ENCODE results near the gene BAZ2A.

BAZ2A gene

DNA sequence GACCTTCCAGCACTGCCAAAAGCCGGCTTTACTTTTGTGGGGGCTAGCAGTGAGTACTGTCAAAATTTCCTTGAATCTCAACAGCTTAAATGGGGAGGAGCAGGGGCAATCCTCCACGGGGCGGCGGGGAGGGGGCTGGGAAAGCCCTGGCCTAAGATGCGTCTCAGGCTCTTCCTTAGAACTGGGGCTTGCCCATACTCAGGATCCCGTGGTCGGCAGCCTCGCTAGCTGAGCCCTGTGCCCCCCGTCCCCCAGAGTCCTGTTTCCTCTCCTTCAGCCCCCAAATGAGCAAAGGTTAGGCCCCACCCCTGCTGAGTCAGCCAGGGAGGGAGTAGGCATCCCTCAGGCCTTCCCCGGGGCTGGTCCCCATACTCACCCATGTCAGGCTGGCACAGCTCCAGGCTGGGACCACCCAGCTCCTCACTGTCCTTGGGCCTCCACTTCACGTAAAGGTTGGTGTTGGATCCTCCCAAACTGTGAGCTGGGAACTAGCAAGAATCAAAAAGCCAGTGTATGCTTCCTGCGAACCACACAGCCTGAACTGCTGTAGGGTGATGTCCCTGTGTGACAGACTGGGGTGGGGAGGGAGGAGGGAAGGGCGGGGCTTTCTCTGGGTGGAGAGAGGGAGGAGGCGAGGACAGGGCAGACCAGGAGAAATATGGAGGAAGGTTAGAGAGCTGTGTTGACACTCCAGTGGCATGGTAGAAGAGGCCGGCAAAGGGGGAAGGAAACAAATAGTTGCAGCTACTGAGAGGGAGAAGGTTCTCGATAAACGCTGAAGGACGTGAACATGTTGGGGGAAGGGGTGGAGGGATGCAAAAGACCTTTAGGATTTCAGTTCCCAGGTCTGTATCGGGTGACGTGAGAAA is 5.9 kb upstream of the BAZ2A start (continued):
- 0 out of 2 replicates have a peak, but pooled peaks have one; percentile 22 for TF ChIP-seq ZNF423 (tag by site-specific recombination; IDR thresholded peaks at IDR 0.05)
- no peak for TF ChIP-seq ZNF670 (tag by site-specific recombination; IDR thresholded peaks at IDR 0.05; ENCODE audit: low read depth)
- TF ChIP-seq ZNF112 (tag by site-specific recombination; IDR thresholded peaks at IDR 0.05) = no peak
- no peak for TF ChIP-seq ZNF248 (tag by site-specific recombination; IDR thresholded peaks at IDR 0.05)
- TF ChIP-seq ZNF175 (tag by site-specific recombination; IDR thresholded peaks at IDR 0.05) = no peak
- TF ChIP-seq ZNF571 (tag by site-specific recombination; IDR thresholded peaks at IDR 0.05) = no peak
- peak; percentile 98 for TF ChIP-seq ZBTB20 (tag by site-specific recombination; IDR thresholded peaks at IDR 0.05)
- no peak for TF ChIP-seq ELK4 (IDR thresholded peaks at IDR 0.05; ENCODE audit: borderline replicate concordance, low read depth, low read length)
- TF ChIP-seq ZNF791 (tag by site-specific recombination; IDR thresholded peaks at IDR 0.05) = no peak
- TF ChIP-seq YY2 (tag by site-specific recombination; IDR thresholded peaks at IDR 0.05) = peak; percentile 69
- TF ChIP-seq ZNF366 (tag by site-specific recombination; conservative IDR thresholded peaks at IDR 0.05) = peak; percentile 100
- peak; percentile 71 for TF ChIP-seq KLF9 (tag by site-specific recombination; IDR thresholded peaks at IDR 0.05; ENCODE audit: low read depth)
- no peak for TF ChIP-seq ZFP41 (tag by site-specific recombination; IDR thresholded peaks at IDR 0.05; ENCODE audit: borderline replicate concordance)
- TF ChIP-seq ZBTB48 (tag by site-specific recombination; IDR thresholded peaks at IDR 0.05) = peak; percentile 73
- no peak for TF ChIP-seq ZNF561 (tag by site-specific recombination; IDR thresholded peaks at IDR 0.05; ENCODE audit: borderline replicate concordance)
- TF ChIP-seq ZNF76 (tag by site-specific recombination; IDR thresholded peaks at IDR 0.05; ENCODE audit: borderline replicate concordance, low read depth) = no peak; the same call in 1 of the 2 replicates
- peak; percentile 31; the same call in 1 of the 2 replicates for TF ChIP-seq WT1 (tag by site-specific recombination; IDR thresholded peaks at IDR 0.05)
- peak; percentile 53; the same call in 1 of the 2 replicates for TF ChIP-seq ZNF2 (tag by site-specific recombination; IDR thresholded peaks at IDR 0.05)
- peak; percentile 66 for TF ChIP-seq SP2 (tag by site-specific recombination; IDR thresholded peaks at IDR 0.05)
- TF ChIP-seq AEBP2 (tag by site-specific recombination; IDR thresholded peaks at IDR 0.05; ENCODE audit: borderline replicate concordance) = 0 out of 2 replicates have a peak, but pooled peaks have one; percentile 21
- 0 out of 2 replicates have a peak, but pooled peaks have one; percentile 2 for TF ChIP-seq TRIM28 (IDR thresholded peaks at IDR 0.05; ENCODE audit: borderline replicate concordance, low read length)
- peak; percentile 96 for TF ChIP-seq ZNF341 (tag by site-specific recombination; IDR thresholded peaks at IDR 0.05; ENCODE audit: low read depth)
- peak; percentile 40; the same call in 1 of the 2 replicates for TF ChIP-seq ZNF221 (tag by site-specific recombination; IDR thresholded peaks at IDR 0.05; ENCODE audit: borderline replicate concordance)
- TF ChIP-seq ZBTB49 (tag by site-specific recombination; IDR thresholded peaks at IDR 0.05; ENCODE audit: low read depth) = no peak
- TF ChIP-seq, protein P1, sequence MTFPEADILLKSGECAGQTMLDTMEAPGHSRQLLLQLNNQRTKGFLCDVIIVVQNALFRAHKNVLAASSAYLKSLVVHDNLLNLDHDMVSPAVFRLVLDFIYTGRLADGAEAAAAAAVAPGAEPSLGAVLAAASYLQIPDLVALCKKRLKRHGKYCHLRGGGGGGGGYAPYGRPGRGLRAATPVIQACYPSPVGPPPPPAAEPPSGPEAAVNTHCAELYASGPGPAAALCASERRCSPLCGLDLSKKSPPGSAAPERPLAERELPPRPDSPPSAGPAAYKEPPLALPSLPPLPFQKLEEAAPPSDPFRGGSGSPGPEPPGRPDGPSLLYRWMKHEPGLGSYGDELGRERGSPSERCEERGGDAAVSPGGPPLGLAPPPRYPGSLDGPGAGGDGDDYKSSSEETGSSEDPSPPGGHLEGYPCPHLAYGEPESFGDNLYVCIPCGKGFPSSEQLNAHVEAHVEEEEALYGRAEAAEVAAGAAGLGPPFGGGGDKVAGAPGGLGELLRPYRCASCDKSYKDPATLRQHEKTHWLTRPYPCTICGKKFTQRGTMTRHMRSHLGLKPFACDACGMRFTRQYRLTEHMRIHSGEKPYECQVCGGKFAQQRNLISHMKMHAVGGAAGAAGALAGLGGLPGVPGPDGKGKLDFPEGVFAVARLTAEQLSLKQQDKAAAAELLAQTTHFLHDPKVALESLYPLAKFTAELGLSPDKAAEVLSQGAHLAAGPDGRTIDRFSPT (tag by site-specific recombination; IDR thresholded peaks at IDR 0.05) = peak; percentile 75
- TF ChIP-seq GLI2 (tag by site-specific recombination; IDR thresholded peaks at IDR 0.05; ENCODE audit: borderline replicate concordance, low read depth) = no peak
- 0 out of 2 replicates have a peak, but pooled peaks have one; percentile 18 for TF ChIP-seq ZXDB (tag by site-specific recombination; IDR thresholded peaks at IDR 0.05)
- peak; percentile 71 for TF ChIP-seq KLF1 (tag by site-specific recombination; IDR thresholded peaks at IDR 0.05)
- no peak for TF ChIP-seq ZNF544 (tag by site-specific recombination; IDR thresholded peaks at IDR 0.05)
- peak; percentile 88 for TF ChIP-seq SP3 (tag by site-specific recombination; IDR thresholded peaks at IDR 0.05)
- TF ChIP-seq KLF16 (tag by site-specific recombination; IDR thresholded peaks at IDR 0.05) = 0 out of 2 replicates have a peak, but pooled peaks have one; percentile 49
- no peak for TF ChIP-seq ZNF19 (tag by site-specific recombination; IDR thresholded peaks at IDR 0.05; ENCODE audit: low read depth)
- peak; percentile 60 for TF ChIP-seq OSR2 (tag by site-specific recombination; IDR thresholded peaks at IDR 0.05)
- TF ChIP-seq ZNF600 (tag by site-specific recombination; IDR thresholded peaks at IDR 0.05) = peak; percentile 97

Data from HEK293 (cell line).